ENCODE data around the gene TMC2.

Gene TMC2

GRCh38 chr20:2617099-2617714, 80.8 kb downstream of the TMC2 start:
- Histone ChIP-seq H3K27me3 (replicated peaks) (no peaks in the 10 kb centered on the region), H3K36me3 (replicated peaks) (no peaks in the 10 kb centered on the region), H3K4me3 (ENCODE audit: low read depth, low read length) (no peak overlapping the region), H3K27ac (no peak overlapping the region)
- in situ Hi-C loops (cut with HindIII; ENCODE audit: low pct_ligation_motif_present, low sequenced_read_pairs): no loop called here
- TF ChIP-seq, protein P1, sequence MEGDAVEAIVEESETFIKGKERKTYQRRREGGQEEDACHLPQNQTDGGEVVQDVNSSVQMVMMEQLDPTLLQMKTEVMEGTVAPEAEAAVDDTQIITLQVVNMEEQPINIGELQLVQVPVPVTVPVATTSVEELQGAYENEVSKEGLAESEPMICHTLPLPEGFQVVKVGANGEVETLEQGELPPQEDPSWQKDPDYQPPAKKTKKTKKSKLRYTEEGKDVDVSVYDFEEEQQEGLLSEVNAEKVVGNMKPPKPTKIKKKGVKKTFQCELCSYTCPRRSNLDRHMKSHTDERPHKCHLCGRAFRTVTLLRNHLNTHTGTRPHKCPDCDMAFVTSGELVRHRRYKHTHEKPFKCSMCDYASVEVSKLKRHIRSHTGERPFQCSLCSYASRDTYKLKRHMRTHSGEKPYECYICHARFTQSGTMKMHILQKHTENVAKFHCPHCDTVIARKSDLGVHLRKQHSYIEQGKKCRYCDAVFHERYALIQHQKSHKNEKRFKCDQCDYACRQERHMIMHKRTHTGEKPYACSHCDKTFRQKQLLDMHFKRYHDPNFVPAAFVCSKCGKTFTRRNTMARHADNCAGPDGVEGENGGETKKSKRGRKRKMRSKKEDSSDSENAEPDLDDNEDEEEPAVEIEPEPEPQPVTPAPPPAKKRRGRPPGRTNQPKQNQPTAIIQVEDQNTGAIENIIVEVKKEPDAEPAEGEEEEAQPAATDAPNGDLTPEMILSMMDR (IDR thresholded peaks at IDR 0.05; ENCODE audit: low read depth, low read length, missing control alignments): no peak
- DNase-seq: no peak

DNA sequence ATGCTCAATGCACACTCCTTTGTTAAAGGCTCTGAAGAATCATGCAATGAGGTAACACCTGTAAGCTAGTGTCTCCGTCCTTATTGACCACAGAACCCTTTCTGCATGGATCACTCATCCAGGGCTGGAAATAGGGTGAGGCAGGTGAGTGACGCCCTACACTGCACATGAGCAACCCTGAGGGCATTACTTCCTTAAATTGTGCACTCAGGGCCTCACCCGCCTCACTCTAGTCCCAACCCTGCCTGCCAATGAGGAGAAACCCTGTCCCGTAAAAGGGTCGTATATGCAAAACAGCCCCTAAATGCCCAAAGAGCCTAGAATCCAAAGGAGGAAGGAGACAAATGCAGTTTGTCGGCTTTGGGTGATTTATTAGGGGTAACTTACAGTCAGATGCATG, 82.4 kb downstream of the TMC2 start:
- Histone ChIP-seq H3K4me3 (ENCODE audit: low read depth, low read length) (no peak overlapping the region), H3K27me3 (replicated peaks) (no peaks in the 10 kb centered on the region), H3K27ac (no peak overlapping the region), H3K36me3 (replicated peaks) (no peaks in the 10 kb centered on the region)
- DNase-seq: no peak
- in situ Hi-C loops (cut with HindIII; ENCODE audit: low pct_ligation_motif_present, low sequenced_read_pairs): no loop called here
- TF ChIP-seq, protein P1 (IDR thresholded peaks at IDR 0.05; ENCODE audit: low read depth, low read length, missing control alignments): no peak

GRCh38 chr20:2619337-2619736, 83.0 kb downstream of the TMC2 start:
- in situ Hi-C loops (cut with HindIII; ENCODE audit: low pct_ligation_motif_present, low sequenced_read_pairs): no loop called here
- Histone ChIP-seq H3K36me3 (replicated peaks) (no peaks in the 10 kb centered on the region), H3K27ac (no peak overlapping the region), H3K27me3 (replicated peaks) (no peaks in the 10 kb centered on the region), H3K4me3 (ENCODE audit: low read depth, low read length) (no peak overlapping the region)
- TF ChIP-seq, protein P1 (IDR thresholded peaks at IDR 0.05; ENCODE audit: low read depth, low read length, missing control alignments): no peak
- DNase-seq: no peak

GRCh38 chr20:2619961-2620595, 83.7 kb downstream of the TMC2 start:
- TF ChIP-seq, protein P1 (IDR thresholded peaks at IDR 0.05; ENCODE audit: low read depth, low read length, missing control alignments): no peak
- no peaks in the 10 kb centered on the region for H3K27me3 ChIP-seq (replicated peaks)
- DNase-seq: peak; percentile 45
- in situ Hi-C loops (cut with HindIII; ENCODE audit: low pct_ligation_motif_present, low sequenced_read_pairs): no loop called here
- H3K27ac ChIP-seq: peak overlapping the region; percentile 50
- H3K36me3 ChIP-seq (replicated peaks): no peaks in the 10 kb centered on the region
- no peak overlapping the region for H3K4me3 ChIP-seq (ENCODE audit: low read depth, low read length)

DNA sequence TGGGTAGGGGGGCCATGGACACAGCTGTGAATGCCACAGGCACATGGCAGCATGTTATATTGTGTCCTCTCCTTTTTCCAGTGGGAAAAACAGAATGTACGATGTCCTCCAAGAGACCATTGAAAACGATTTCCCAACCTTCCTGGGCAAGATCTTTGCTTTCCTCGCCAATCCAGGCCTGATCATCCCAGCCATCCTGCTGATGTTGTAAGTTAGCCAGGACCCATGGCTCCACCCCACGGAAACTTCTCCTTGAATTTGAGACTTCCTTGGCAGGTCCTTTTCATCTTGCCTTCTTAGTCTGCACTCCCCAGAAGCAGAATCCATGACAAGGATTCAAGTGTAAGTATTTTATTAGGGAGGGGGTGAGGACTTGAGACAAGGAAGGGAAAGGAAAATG, 87.8 kb downstream of the TMC2 start:
- TF ChIP-seq, protein P1 (IDR thresholded peaks at IDR 0.05; ENCODE audit: low read depth, low read length, missing control alignments): no peak
- Histone ChIP-seq H3K4me3 (ENCODE audit: low read depth, low read length) (no peak overlapping the region), H3K27ac (no peak overlapping the region), H3K36me3 (replicated peaks) (no peaks in the 10 kb centered on the region), H3K27me3 (replicated peaks) (no peaks in the 10 kb centered on the region)
- in situ Hi-C loops (cut with HindIII; ENCODE audit: low pct_ligation_motif_present, low sequenced_read_pairs): no loop called here
- no peak for DNase-seq

DNA sequence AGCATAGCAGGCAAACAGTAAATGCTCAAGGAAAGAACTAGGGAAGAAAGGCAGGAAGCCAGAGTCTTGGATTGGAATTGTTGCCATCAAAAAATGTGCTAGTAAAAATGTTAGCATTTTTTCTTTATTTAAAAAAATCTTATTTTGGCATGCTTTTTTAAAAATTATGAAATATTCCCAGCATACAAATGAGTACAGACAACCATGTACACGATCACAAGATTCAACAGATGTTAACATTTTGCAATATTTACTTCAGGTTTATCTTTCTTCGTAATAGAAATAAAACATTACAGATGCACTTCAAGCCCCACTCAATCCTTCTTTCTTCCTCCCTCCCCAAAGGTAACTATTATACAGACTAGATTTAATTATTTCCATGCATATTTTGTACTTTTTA, 88.7 kb downstream of the TMC2 start:
- DNase-seq: no peak

More for the DNA sequence above, 88.7 kb downstream of the TMC2 start:
- in situ Hi-C loops (cut with HindIII; ENCODE audit: low pct_ligation_motif_present, low sequenced_read_pairs): no loop called here
- H3K27me3 ChIP-seq (replicated peaks): no peaks in the 10 kb centered on the region
- H3K27ac ChIP-seq: no peak overlapping the region
- TF ChIP-seq, protein P1 (IDR thresholded peaks at IDR 0.05; ENCODE audit: low read depth, low read length, missing control alignments): no peak
- no peak overlapping the region for H3K4me3 ChIP-seq (ENCODE audit: low read depth, low read length)
- H3K36me3 ChIP-seq (replicated peaks): no peaks in the 10 kb centered on the region
